ENCODE measurements around the gene SNTG2.

Gene SNTG2

DNA sequence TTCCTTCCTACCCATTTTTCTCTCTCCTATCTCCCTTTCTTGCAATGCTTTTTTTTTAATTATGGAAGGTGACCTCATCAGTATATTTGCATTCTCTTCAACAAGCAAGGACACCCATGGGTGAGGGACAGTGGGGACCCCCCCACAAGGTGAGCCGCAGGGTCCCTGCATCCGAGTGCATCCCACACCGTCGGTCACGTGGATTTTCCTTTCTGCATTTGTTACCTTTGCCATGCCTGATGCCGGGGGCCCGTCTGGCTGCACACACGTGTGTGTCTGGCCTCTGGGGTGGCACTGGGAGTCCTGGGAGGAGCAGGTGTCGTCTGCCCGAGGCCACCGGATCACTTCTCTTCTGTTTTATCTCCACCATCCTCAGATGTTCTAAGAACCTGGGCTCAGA, 30.1 kb upstream of the SNTG2 start:
- Histone ChIP-seq H3K9ac (ENCODE audit: low read depth, low read length) (no peak overlapping the region), H3K4me1 (ENCODE audit: insufficient read depth, low read length) (peaks cover 14% of the 10 kb centered on the region), H3K36me3 (ENCODE audit: insufficient read depth, low read length) (no peaks in the 10 kb centered on the region), H3K9me3 (ENCODE audit: control insufficient read depth, insufficient read depth, low read length) (no peaks in the 10 kb centered on the region)

- Histone ChIP-seq H3K9ac (ENCODE audit: low read depth, low read length) (no peak overlapping the region), H3K36me3 (ENCODE audit: insufficient read depth, low read length) (no peaks in the 10 kb centered on the region), H3K4me1 (ENCODE audit: insufficient read depth, low read length) (peaks cover 18% of the 10 kb centered on the region), H3K9me3 (ENCODE audit: control insufficient read depth, insufficient read depth, low read length) (no peaks in the 10 kb centered on the region)
Measured at GRCh38 chr2:920999-921398, 29.6 kb upstream of the SNTG2 start.

DNA sequence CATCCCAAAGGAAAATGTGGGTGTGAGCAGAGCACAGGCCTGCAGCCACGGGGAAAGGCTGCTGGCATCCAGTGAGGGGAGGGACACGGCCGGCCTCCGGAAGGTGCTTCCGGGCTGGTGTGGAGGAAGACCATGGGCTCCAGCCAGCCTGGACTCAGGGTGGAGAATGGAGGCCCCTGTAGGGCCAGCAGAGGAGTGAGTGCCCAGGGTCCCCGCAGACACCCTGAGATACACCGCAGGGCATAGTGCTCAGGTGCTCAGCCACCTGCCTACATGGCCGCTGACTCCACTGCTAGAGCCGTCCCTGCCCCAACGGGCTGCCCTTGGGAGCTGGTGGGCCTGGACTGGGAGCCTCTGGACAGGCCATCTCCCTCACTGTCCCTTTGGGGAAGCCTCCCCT, 28.5 kb upstream of the SNTG2 start:
- Histone ChIP-seq H3K4me1 (ENCODE audit: insufficient read depth, low read length) (peaks cover 22% of the 10 kb centered on the region), H3K36me3 (ENCODE audit: insufficient read depth, low read length) (no peaks in the 10 kb centered on the region), H3K9ac (ENCODE audit: low read depth, low read length) (no peak overlapping the region), H3K9me3 (ENCODE audit: control insufficient read depth, insufficient read depth, low read length) (peaks cover 6% of the 10 kb centered on the region)

DNA sequence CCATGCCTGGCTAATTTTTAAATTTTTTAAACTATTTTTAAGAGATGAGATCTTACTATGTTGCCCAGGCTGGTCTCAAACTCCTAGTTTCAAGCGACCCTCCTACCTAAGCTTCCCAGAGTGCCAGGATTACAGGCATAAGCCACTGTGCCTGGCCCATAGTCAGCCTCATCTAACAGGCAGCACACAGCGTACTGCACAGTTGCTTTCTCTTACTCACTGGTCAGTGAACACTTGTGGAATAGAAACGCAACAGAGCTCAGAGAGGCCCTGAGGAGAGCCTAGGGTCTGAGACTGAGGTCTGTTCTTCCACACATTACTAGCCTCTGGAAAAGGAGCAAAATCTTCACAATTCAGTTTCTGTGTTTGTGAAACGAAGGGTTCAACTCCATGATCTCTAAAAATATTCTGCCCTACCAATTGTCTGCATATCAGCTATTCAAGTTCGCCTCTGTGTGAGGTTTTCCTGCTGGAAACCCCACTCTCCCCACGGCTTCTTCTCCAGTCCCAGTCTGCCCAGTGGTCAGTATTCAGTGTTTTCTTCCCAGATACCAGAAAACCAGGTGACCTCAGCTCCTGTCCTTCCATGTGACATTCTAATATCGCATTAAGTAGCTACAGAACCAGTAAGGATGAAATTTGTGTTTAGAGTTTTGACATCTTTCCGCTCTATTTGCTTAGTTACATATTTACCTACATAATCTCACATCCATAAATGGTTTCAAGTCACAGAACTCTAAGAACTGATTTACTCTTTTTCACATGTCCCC, 26.6 kb upstream of the SNTG2 start:
- H3K4me1 ChIP-seq (ENCODE audit: insufficient read depth, low read length) = peaks cover 22% of the 10 kb centered on the region
- H3K9me3 ChIP-seq (ENCODE audit: control insufficient read depth, insufficient read depth, low read length) = peaks cover 12% of the 10 kb centered on the region
- no peak overlapping the region for H3K9ac ChIP-seq (ENCODE audit: low read depth, low read length)
- no peaks in the 10 kb centered on the region for H3K36me3 ChIP-seq (ENCODE audit: insufficient read depth, low read length)

DNA sequence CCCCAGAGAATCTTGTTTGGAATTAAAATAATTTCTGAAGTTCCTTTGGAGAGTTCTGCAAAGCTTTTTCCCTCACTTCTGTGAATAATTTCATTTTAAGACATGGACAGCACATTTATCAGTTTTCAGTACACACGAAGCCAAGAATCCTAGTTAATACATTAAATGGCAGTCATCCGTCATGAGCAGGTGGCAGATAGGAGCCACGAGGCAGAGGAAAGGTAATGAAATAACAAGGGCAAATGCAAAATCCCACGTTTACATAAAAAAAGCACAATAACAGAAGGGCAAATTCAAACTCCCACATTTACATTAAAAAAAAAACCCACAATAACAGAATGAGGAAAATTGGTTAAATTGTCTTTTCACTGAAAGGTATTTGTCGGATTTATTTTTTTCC, 25.9 kb upstream of the SNTG2 start:
- Histone ChIP-seq H3K9me3 (ENCODE audit: control insufficient read depth, insufficient read depth, low read length) (peaks cover 12% of the 10 kb centered on the region), H3K36me3 (ENCODE audit: insufficient read depth, low read length) (no peaks in the 10 kb centered on the region), H3K9ac (ENCODE audit: low read depth, low read length) (no peak overlapping the region), H3K4me1 (ENCODE audit: insufficient read depth, low read length) (peaks cover 22% of the 10 kb centered on the region)

DNA sequence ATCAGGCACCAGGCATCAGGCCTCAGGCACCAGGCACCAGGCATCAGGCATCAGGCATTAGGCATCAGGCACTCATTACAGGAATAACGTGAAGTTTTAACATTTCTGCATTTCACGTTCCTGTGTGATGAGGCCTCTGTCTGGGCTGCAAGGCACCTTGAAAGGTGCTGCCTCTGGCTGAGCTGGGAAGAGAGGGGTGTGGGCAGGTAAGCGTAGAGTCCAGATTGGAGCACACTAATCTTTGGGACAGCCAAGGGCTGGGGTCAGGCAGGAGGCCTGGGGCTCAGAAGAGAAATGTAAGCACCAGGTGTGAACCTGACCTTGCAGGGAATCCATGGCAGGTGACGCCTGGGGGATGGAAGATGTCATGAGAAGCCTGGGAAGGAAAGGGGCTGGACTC, 25.3 kb upstream of the SNTG2 start:
- H3K36me3 ChIP-seq (ENCODE audit: insufficient read depth, low read length) = no peaks in the 10 kb centered on the region
- H3K9ac ChIP-seq (ENCODE audit: low read depth, low read length) = no peak overlapping the region
- H3K4me1 ChIP-seq (ENCODE audit: insufficient read depth, low read length) = peaks cover 22% of the 10 kb centered on the region
- H3K9me3 ChIP-seq (ENCODE audit: control insufficient read depth, insufficient read depth, low read length) = peaks cover 12% of the 10 kb centered on the region

- Histone ChIP-seq H3K36me3 (ENCODE audit: insufficient read depth, low read length) (no peaks in the 10 kb centered on the region), H3K9ac (ENCODE audit: low read depth, low read length) (no peak overlapping the region), H3K9me3 (ENCODE audit: control insufficient read depth, insufficient read depth, low read length) (peaks cover 12% of the 10 kb centered on the region), H3K4me1 (ENCODE audit: insufficient read depth, low read length) (peaks cover 22% of the 10 kb centered on the region)
Measured at GRCh38 chr2:925711-926110, 24.9 kb upstream of the SNTG2 start.

- no peaks in the 10 kb centered on the region for H3K36me3 ChIP-seq (ENCODE audit: insufficient read depth, low read length)
- peaks cover 22% of the 10 kb centered on the region for H3K4me1 ChIP-seq (ENCODE audit: insufficient read depth, low read length)
- H3K9me3 ChIP-seq (ENCODE audit: control insufficient read depth, insufficient read depth, low read length) = peaks cover 12% of the 10 kb centered on the region
- no peak overlapping the region for H3K9ac ChIP-seq (ENCODE audit: low read depth, low read length)
Measured at GRCh38 chr2:926259-926793, 24.3 kb upstream of the SNTG2 start.

DNA sequence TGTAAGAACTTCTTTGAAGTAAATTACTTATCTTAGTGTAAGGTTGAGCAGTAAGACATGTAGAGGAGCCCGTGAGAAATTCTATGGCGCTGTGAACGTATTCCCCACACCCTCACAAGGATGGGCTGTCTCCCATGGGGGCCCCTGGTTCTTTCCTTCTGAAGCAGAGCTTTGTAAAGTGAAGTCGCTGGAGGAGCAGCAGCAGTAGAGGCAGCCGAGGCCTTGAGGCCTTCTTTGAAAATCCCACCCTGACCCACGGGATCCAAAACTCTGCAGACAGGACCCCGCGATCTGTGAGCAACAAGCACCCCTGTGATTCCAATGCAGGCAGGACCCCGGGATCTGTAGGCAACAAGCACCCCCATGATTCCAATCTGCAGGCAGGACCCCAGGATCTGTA, 23.8 kb upstream of the SNTG2 start:
- H3K9ac ChIP-seq (ENCODE audit: low read depth, low read length) = no peak overlapping the region
- H3K4me1 ChIP-seq (ENCODE audit: insufficient read depth, low read length) = peaks cover 22% of the 10 kb centered on the region
- H3K9me3 ChIP-seq (ENCODE audit: control insufficient read depth, insufficient read depth, low read length) = peaks cover 12% of the 10 kb centered on the region
- H3K36me3 ChIP-seq (ENCODE audit: insufficient read depth, low read length) = no peaks in the 10 kb centered on the region

DNA sequence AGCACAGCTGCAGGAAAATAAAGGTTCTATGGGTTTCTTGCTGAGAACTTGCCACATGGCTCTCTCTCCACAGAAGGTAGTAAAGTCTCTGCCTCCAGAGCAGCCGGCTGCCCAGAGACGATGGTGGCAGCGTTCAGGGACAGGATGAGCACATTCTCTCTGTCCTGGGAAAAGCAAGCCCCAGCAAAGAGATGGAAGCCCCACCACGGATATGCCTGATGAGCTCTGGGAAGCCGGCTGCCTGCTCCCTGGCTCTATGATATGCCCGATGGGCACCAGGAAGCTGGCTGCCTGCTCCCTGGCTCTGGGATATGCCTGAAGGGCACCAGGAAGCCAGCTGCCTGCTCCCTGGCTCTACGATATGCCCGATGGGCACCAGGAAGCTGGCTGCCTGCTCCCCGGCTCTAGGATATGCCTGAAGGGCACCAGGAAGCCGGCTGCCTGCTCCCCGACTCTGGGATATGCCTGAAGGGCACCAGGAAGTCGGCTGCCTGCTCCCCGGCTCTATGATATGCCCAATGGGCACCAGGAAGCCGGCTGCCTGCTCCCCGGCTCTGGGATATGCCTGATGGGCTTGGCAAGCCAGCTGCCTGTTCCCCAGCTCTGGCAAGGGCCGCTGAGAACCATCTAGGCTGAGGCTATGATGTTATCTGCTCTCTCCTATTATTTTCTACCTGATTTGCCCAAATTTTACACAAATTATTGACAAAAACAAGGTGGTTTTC, 21.5 kb upstream of the SNTG2 start:
- H3K36me3 ChIP-seq (ENCODE audit: insufficient read depth, low read length) = no peaks in the 10 kb centered on the region
- peaks cover 32% of the 10 kb centered on the region for H3K4me1 ChIP-seq (ENCODE audit: insufficient read depth, low read length)
- no peak overlapping the region for H3K9ac ChIP-seq (ENCODE audit: low read depth, low read length)
- peaks cover 12% of the 10 kb centered on the region for H3K9me3 ChIP-seq (ENCODE audit: control insufficient read depth, insufficient read depth, low read length)

DNA sequence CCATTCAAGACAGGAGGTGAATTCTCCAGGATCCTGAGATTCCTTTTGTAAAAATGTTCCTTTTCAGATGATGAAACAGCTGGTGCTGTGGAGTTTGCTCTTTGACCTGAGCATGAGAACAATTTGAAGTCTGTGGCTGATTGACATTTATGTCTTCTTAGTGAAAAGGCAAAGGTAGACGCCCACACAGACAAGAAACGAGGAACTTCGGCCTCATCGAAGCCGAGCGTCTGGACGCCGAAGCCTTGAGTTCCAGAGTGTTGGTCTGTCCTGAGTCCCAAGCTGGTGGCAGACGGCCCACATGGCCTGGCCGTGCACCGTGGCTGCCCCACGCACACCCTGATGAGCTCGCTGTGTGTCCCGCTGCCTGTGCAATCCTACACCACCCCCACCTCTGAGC, 20.7 kb upstream of the SNTG2 start:
- Histone ChIP-seq H3K4me1 (ENCODE audit: insufficient read depth, low read length) (peaks cover 26% of the 10 kb centered on the region), H3K9me3 (ENCODE audit: control insufficient read depth, insufficient read depth, low read length) (peaks cover 12% of the 10 kb centered on the region), H3K36me3 (ENCODE audit: insufficient read depth, low read length) (no peaks in the 10 kb centered on the region), H3K9ac (ENCODE audit: low read depth, low read length) (no peak overlapping the region)

GRCh38 chr2:930935-931334, 19.7 kb upstream of the SNTG2 start:
- no peaks in the 10 kb centered on the region for H3K36me3 ChIP-seq (ENCODE audit: insufficient read depth, low read length)
- no peak overlapping the region for H3K9ac ChIP-seq (ENCODE audit: low read depth, low read length)
- peaks cover 16% of the 10 kb centered on the region for H3K4me1 ChIP-seq (ENCODE audit: insufficient read depth, low read length)
- H3K9me3 ChIP-seq (ENCODE audit: control insufficient read depth, insufficient read depth, low read length) = peaks cover 12% of the 10 kb centered on the region

GRCh38 chr2:932320-933115, 18.1 kb upstream of the SNTG2 start:
- H3K4me1 ChIP-seq (ENCODE audit: insufficient read depth, low read length) = peaks cover 11% of the 10 kb centered on the region; the same call in 1 of the 2 replicates
- H3K9ac ChIP-seq (ENCODE audit: low read depth, low read length) = no peak overlapping the region
- no peaks in the 10 kb centered on the region for H3K36me3 ChIP-seq (ENCODE audit: insufficient read depth, low read length)
- peaks cover 3% of the 10 kb centered on the region; the same call in 1 of the 2 replicates for H3K9me3 ChIP-seq (ENCODE audit: control insufficient read depth, insufficient read depth, low read length)

DNA sequence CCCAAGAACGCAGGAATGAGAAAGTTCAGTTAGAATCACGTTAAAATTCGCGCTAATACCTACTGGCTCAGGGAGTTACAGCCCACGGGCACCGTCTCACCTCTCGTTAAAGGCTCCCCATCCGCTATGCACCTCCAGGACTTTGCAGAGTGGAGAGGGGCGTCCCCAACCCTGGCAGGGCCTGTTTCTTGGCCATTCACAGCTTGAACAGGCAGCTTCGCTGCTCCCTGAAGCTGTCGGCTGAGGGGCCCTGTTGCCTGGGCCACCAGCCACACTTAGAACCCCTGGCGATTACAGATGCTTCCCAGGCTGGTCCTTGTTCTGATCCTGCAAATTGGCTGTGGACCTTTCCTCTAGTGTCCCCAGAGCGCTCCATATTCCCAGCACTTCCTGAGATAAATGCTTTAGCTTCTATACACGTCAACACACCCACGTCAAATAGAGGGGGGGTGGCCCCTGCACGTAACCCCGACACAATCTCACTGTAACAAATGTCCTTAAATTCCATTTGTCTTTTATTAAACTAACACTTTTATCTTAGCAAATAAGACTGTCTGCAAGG, 16.8 kb upstream of the SNTG2 start:
- Histone ChIP-seq H3K36me3 (ENCODE audit: insufficient read depth, low read length) (no peaks in the 10 kb centered on the region), H3K9me3 (ENCODE audit: control insufficient read depth, insufficient read depth, low read length) (no peaks in the 10 kb centered on the region), H3K9ac (ENCODE audit: low read depth, low read length) (no peak overlapping the region), H3K4me1 (ENCODE audit: insufficient read depth, low read length) (peaks cover 11% of the 10 kb centered on the region; the same call in 1 of the 2 replicates)

Measured in ES-I3 (cell line).